ENCODE results near the gene AKAP9. TPM values are rescaled to one million over a fixed set of nuclear protein-coding genes. Genes with fewer than 3 reads are reported as not detected.
"Not testable (repeated sequence)": the region's sequence is repeated elsewhere in the genome, so short reads cannot be mapped to it uniquely, and the experiment has no call there.

AKAP9 gene
- total and polyA plus RNA-seq, 4 donors, result 76.0 to 124 (median 92.5) TPM

GRCh38 chr7:92131764-92132330 is 191.2 kb downstream of the AKAP9 start:
- Histone ChIP-seq H3K27ac (ENCODE audit: low read depth, low read length) (no peak overlapping the region), H3K9me3 (ENCODE audit: control insufficient read depth, insufficient read depth, low read length) (no peaks in the 10 kb centered on the region), H3K4me1 (ENCODE audit: control insufficient read depth, insufficient read depth, low read length) (peaks cover 8% of the 10 kb centered on the region), H3K36me3 (ENCODE audit: control insufficient read depth, insufficient read depth, low read length) (peaks cover 8% of the 10 kb centered on the region), H3K4me3 (ENCODE audit: low read depth, low read length) (no peak overlapping the region), H3K27me3 (ENCODE audit: control insufficient read depth, insufficient read depth, low read length) (no peaks in the 10 kb centered on the region)
- no CpG with 5 or more reads among the region's 4 CpGs for WGBS (ENCODE audit: insufficient coverage)
- DNase-seq (ENCODE audit: low read depth in 4 of 6, low spot score in 6 of 6), result no peak

DNA sequence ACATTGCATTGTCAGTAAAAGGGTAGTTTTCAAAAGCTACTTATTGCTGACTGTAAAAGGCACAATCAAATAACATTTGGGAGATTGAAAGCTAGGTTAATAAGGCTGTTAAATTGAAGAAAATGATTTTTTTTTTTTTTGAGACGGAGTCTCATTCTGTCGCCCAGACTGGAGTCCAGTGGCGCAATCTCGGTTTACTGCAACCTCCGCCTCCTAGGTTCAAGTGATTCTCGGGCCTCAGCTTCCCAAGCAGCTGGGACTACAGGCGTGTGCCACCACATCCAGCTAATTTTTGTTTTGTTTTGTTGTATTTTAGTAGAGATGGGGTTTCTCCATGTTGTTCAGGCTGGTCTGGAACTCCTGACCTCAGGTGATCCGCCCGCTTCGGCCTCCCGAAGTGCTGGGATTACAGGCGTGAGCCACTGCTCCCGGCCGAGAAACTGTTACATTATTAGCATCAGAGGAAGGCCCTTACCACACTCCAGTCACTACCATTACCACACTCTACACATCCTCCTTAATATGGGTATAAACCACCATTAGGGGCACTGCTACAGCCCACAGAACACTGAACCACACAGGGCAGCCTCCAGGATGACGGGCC is 192.6 kb downstream of the AKAP9 start:
- 22% methylated on average over 10 of the region's 15 CpGs for WGBS (ENCODE audit: insufficient coverage)
- H3K27ac ChIP-seq (ENCODE audit: low read depth, low read length), result peak overlapping the region; percentile 98

DNA sequence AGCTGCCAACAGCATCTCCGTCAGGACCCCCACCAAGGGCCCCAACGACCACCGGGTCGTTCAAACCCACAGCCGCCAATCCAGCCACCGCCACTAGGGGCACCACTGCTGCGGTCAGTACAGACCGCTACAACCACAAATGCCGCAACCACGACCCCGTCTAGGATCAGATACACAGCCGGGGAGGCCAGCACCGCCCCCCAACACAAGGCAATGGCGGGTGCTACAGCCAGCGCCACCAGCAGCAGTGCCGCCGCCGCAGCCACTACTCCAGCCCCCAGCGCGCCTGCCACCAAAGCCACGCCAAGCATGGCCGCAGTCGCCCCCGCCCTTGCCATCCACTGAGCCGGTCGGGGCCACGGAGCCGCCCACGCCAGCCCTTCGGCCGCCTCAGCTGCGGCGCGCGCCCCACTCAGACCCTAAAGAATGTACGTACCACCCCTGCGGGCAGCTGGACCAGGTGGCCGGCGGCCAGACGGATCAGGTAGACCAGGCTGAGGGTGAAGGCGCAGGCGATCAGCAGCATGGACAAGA is 193.1 kb downstream of the AKAP9 start:
- H3K4me3 ChIP-seq (ENCODE audit: low read depth, low read length), result peak overlapping the region; percentile 95
- peak overlapping the region; percentile 98 for H3K27ac ChIP-seq (ENCODE audit: low read depth, low read length)
- no peaks in the 10 kb centered on the region for H3K9me3 ChIP-seq (ENCODE audit: control insufficient read depth, insufficient read depth, low read length)
- H3K27me3 ChIP-seq (ENCODE audit: control insufficient read depth, insufficient read depth, low read length), result no peaks in the 10 kb centered on the region
- 0% methylated on average over 42 of the region's 42 CpGs for WGBS (ENCODE audit: insufficient coverage)
- H3K36me3 ChIP-seq (ENCODE audit: control insufficient read depth, insufficient read depth, low read length), result no peaks in the 10 kb centered on the region
- DNase-seq (ENCODE audit: low read depth in 4 of 6, low spot score in 6 of 6), result peak; percentile 51 to 93 (median 62)
- H3K4me1 ChIP-seq (ENCODE audit: control insufficient read depth, insufficient read depth, low read length), result peaks cover 8% of the 10 kb centered on the region

More for the DNA sequence above, 192.6 kb downstream of the AKAP9 start:
- peak in 1 of 6 donors; percentile 18 for DNase-seq (ENCODE audit: low read depth in 4 of 6, low spot score in 6 of 6)
- no peaks in the 10 kb centered on the region for H3K27me3 ChIP-seq (ENCODE audit: control insufficient read depth, insufficient read depth, low read length)
- peak overlapping the region; percentile 95 for H3K4me3 ChIP-seq (ENCODE audit: low read depth, low read length)
- H3K9me3 ChIP-seq (ENCODE audit: control insufficient read depth, insufficient read depth, low read length), result no peaks in the 10 kb centered on the region
- H3K36me3 ChIP-seq (ENCODE audit: control insufficient read depth, insufficient read depth, low read length), result peaks cover 5% of the 10 kb centered on the region
- peaks cover 8% of the 10 kb centered on the region for H3K4me1 ChIP-seq (ENCODE audit: control insufficient read depth, insufficient read depth, low read length)

- no peaks in the 10 kb centered on the region for H3K27me3 ChIP-seq (ENCODE audit: control insufficient read depth, insufficient read depth, low read length)
- H3K4me3 ChIP-seq (ENCODE audit: low read depth, low read length), result peak within 1 kb of the TSS; percentile 95
- no peaks in the 10 kb centered on the region for H3K9me3 ChIP-seq (ENCODE audit: control insufficient read depth, insufficient read depth, low read length)
- H3K36me3 ChIP-seq (ENCODE audit: control insufficient read depth, insufficient read depth, low read length), result no peaks in the 10 kb centered on the region
- H3K27ac ChIP-seq (ENCODE audit: low read depth, low read length), result peak within 1 kb of the TSS; percentile 98
- H3K4me1 ChIP-seq (ENCODE audit: control insufficient read depth, insufficient read depth, low read length), result peaks cover 8% of the 10 kb centered on the region
- whole genome bisulfite sequencing (ENCODE audit: insufficient coverage), result 0% methylated on average over 69 of the region's 73 CpGs
- DNase-seq (ENCODE audit: low read depth in 4 of 6, low spot score in 6 of 6), result peak; percentile 92 to 98 (median 96)
Measured at GRCh38 chr7:92134271-92135051, 193.8 kb downstream of the AKAP9 start, which contains the start of gene CYP51A1. CYP51A1 (minus strand) TSS chr7:92134477; CDS start chr7:92134364, 113 bp downstream.

DNA sequence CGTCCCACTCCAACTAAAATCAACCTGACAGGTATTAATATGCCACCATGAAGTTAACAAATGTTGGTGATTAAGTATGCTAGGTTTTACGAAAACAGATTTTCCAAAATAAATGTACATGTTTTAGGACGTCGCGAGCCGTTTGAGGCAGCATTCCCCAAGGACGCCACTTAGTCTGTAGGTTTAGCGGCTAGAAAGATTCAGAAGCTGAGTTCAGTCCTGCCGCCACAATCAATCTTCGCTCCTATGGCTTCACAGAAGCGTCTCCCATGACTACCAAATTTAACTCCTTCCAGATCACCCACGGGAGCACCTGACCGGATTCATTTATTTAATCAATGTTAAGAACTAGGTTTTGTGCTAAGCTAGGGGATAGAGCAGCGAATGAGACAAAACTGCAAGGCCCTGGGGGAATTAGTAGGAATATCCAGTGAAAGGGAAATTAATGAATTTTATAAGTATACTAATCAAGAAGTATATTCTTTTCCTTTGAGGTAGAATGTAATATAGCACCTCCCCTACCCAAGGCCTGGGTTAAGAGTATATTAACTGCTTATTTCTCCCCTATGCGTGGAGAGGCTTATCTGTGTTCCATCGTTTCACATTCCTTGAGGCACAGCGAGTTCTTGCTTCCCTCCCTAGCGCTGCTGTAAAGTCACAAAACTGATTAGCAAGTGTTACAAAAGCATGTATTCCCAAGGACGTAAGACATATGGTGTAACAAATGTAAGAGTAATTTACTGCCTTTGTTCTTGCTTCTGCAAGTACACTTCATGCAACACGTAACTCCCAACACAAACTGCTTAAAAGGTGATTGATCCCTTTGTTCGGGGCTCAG is 194.6 kb downstream of the AKAP9 start:
- Histone ChIP-seq H3K9me3 (ENCODE audit: control insufficient read depth, insufficient read depth, low read length) (no peaks in the 10 kb centered on the region), H3K4me1 (ENCODE audit: control insufficient read depth, insufficient read depth, low read length) (peaks cover 8% of the 10 kb centered on the region), H3K27ac (ENCODE audit: low read depth, low read length) (peak overlapping the region; percentile 98), H3K4me3 (ENCODE audit: low read depth, low read length) (peak overlapping the region; percentile 95), H3K27me3 (ENCODE audit: control insufficient read depth, insufficient read depth, low read length) (no peaks in the 10 kb centered on the region), H3K36me3 (ENCODE audit: control insufficient read depth, insufficient read depth, low read length) (no peaks in the 10 kb centered on the region)
- 13% methylated on average over 10 of the region's 21 CpGs for WGBS (ENCODE audit: insufficient coverage)
- peak; percentile 33 to 89 (median 46) for DNase-seq (ENCODE audit: low read depth in 4 of 6, low spot score in 6 of 6)

- H3K27me3 ChIP-seq (ENCODE audit: control insufficient read depth, insufficient read depth, low read length), result no peaks in the 10 kb centered on the region
- DNase-seq (ENCODE audit: low read depth in 4 of 6, low spot score in 6 of 6), result peak in 1 of 6 donors; percentile 26
- no peaks in the 10 kb centered on the region for H3K36me3 ChIP-seq (ENCODE audit: control insufficient read depth, insufficient read depth, low read length)
- H3K4me1 ChIP-seq (ENCODE audit: control insufficient read depth, insufficient read depth, low read length), result peaks cover 8% of the 10 kb centered on the region
- no peak overlapping the region for H3K4me3 ChIP-seq (ENCODE audit: low read depth, low read length)
- 72% methylated on average over 2 of the region's 2 CpGs for WGBS (ENCODE audit: insufficient coverage)
- no peak overlapping the region for H3K27ac ChIP-seq (ENCODE audit: low read depth, low read length)
- H3K9me3 ChIP-seq (ENCODE audit: control insufficient read depth, insufficient read depth, low read length), result no peaks in the 10 kb centered on the region
Measured at GRCh38 chr7:92137557-92137956, 196.9 kb downstream of the AKAP9 start.

- Histone ChIP-seq H3K4me3 (ENCODE audit: low read depth, low read length) (no peak overlapping the region), H3K9me3 (ENCODE audit: control insufficient read depth, insufficient read depth, low read length) (no peaks in the 10 kb centered on the region), H3K27ac (ENCODE audit: low read depth, low read length) (no peak overlapping the region), H3K36me3 (ENCODE audit: control insufficient read depth, insufficient read depth, low read length) (no peaks in the 10 kb centered on the region), H3K27me3 (ENCODE audit: control insufficient read depth, insufficient read depth, low read length) (no peaks in the 10 kb centered on the region), H3K4me1 (ENCODE audit: control insufficient read depth, insufficient read depth, low read length) (no peaks in the 10 kb centered on the region)
- no peak for DNase-seq (ENCODE audit: low read depth in 4 of 6, low spot score in 6 of 6)
- 100% methylated on average over 3 of the region's 7 CpGs for WGBS (ENCODE audit: insufficient coverage)
Measured at GRCh38 chr7:92141161-92141560, 200.5 kb downstream of the AKAP9 start.

DNA sequence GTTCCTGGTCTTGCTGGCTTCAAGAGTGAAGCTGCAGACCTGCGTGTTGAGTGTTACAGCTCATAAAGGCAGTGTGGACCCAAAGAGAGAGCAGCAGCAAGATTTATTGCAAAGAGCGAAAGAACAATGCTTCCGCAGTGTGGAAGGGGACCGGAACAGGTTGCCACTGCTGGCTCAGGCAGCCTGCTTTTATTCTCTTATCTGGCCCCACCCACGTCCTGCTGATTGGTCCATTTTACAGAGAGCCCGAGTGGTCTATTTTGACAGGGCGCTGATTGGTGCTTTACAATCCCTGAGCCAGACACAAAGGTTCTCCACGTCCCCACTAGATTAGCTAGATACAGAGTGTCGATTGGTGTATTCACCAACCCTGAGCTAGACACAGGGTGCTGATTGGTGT is 202.1 kb downstream of the AKAP9 start:
- not testable (repeated sequence) for H3K4me1 ChIP-seq (ENCODE audit: control insufficient read depth, insufficient read depth, low read length); H3K36me3 ChIP-seq (ENCODE audit: control insufficient read depth, insufficient read depth, low read length); H3K27ac ChIP-seq (ENCODE audit: low read depth, low read length); H3K4me3 ChIP-seq (ENCODE audit: low read depth, low read length); H3K9me3 ChIP-seq (ENCODE audit: control insufficient read depth, insufficient read depth, low read length); H3K27me3 ChIP-seq (ENCODE audit: control insufficient read depth, insufficient read depth, low read length); DNase-seq (ENCODE audit: low read depth in 4 of 6, low spot score in 6 of 6)
- WGBS (ENCODE audit: insufficient coverage), result 77% methylated on average over 7 of the region's 9 CpGs

All from spinal cord (tissue), 10 donors.